GM06990 (cell line): ENCODE results near the gene DIP2B.

Experiments used
- DNase-seq: peaks from one replicate; pipeline ENCODE4 v3.0.0-alpha.2; 2011; ENCODE audit not compliant: insufficient read length; ENCODE audit errors: extremely low read depth
- H3K27me3 ChIP-seq: replicated peaks from 2 replicates; pipeline ENCODE4 v1.6.0; 2011; ENCODE audit warnings: low read length; ENCODE audit not compliant: control insufficient read depth, insufficient read depth
- H3K36me3 ChIP-seq: 2 replicates; pipeline ENCODE4 v1.5.1; 2011; ENCODE audit warnings: low read length; ENCODE audit not compliant: control insufficient read depth, insufficient read depth
- H3K4me3 ChIP-seq: replicated peaks from 2 replicates; pipeline ENCODE4 v1.5.1; 2011; ENCODE audit warnings: low read depth, mild to moderate bottlenecking, control low read depth, low read length
- TF ChIP-seq, protein P1 (sequence below): IDR thresholded peaks from 2 replicates; pipeline ENCODE4 v1.5.1; 2011; ENCODE audit warnings: low read length, control low read depth, mild to moderate bottlenecking, inconsistent platforms; ENCODE audit not compliant: insufficient read depth, poor library complexity, severe bottlenecking

DIP2B gene

DNA sequence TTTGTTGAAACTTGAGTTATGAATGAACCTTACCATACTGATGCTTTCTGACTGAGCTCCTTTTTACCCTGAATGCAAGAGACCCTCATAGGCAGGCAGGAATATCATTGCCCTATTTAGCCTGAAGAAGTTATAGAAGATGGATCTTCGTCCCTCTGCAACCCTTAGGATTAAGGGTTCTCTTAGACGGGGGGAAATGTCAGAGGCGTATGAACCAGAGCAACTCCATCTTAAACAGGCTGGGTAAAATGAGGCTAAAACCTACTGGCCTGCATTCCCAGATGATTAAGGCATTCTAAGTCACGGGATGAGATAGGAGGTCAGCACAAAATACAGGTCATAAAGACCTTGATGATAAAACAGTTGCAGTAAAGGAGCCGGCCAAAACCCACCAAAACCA, 266.6 kb downstream of the DIP2B start:
- no peak for DNase-seq
- Histone ChIP-seq H3K4me3 (no peak overlapping the region), H3K27me3 (no peaks in the 10 kb centered on the region), H3K36me3 (no peaks in the 10 kb centered on the region; the same call in 1 of the 2 replicates)
- TF ChIP-seq, protein P1, sequence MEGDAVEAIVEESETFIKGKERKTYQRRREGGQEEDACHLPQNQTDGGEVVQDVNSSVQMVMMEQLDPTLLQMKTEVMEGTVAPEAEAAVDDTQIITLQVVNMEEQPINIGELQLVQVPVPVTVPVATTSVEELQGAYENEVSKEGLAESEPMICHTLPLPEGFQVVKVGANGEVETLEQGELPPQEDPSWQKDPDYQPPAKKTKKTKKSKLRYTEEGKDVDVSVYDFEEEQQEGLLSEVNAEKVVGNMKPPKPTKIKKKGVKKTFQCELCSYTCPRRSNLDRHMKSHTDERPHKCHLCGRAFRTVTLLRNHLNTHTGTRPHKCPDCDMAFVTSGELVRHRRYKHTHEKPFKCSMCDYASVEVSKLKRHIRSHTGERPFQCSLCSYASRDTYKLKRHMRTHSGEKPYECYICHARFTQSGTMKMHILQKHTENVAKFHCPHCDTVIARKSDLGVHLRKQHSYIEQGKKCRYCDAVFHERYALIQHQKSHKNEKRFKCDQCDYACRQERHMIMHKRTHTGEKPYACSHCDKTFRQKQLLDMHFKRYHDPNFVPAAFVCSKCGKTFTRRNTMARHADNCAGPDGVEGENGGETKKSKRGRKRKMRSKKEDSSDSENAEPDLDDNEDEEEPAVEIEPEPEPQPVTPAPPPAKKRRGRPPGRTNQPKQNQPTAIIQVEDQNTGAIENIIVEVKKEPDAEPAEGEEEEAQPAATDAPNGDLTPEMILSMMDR = no peak

DNA sequence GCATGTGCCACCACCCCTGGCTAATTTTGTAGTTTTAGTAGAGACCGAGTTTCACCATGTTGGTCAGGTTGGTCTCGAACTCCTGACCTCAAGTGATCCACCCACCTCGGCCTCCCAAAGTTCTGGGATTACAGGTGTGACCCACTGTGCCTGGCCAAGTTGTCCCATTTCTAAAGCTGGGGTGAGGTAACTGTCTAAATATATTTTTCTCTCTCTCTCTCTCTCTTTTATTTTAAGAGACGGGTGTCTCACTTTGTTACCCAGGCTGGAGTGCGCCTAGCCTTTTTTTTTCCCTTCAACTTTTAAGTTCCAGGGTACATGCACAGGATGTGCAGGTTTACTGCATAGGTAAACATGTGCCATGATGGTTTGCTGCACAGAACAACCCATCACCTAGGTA, 267.7 kb downstream of the DIP2B start:
- no peaks in the 10 kb centered on the region; the same call in 1 of the 2 replicates for H3K36me3 ChIP-seq
- TF ChIP-seq, protein P1 = no peak
- no peak overlapping the region for H3K4me3 ChIP-seq
- DNase-seq = no peak
- H3K27me3 ChIP-seq = no peaks in the 10 kb centered on the region

DNA sequence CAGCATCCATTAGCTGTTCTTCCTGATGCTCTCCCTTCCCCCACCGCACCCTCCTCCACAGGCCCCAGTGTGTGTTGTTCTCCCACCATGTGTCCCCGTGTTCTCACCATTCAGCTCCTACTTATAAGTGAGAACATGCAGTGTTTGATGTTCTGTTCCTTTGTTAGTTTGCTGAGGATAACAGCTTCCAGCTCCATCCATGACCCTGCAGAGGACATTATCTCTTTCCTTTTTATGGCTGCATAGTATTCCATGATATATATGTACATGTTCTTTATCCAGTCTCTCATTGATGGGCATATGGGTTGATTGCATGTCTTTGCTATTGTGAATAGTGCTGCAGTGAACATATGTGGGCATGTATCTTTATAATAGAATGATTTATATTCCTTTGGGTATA, 268.1 kb downstream of the DIP2B start:
- TF ChIP-seq, protein P1 = no peak
- no peak for DNase-seq
- H3K4me3 ChIP-seq = no peak overlapping the region

DNA sequence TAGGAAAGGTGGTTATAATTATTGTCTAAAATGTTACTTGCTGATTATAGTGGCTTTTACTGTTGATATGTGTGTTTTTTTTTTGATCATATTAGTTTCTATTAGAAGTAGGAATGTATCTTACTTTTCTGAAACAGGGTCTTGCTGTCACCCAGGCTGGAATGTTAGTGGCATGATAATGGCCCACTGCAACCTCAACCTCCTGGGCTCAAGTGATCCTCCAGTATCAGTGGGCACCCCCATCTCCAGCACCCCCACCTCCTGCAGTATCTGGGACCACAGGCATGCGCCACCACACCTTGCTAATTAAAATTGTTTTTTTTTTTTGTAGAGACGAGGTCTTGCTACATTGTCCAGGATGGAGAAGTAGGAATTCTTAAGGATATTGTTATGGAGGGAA, 270.5 kb downstream of the DIP2B start:
- DNase-seq = no peak
- TF ChIP-seq, protein P1 = no peak

More for the DNA sequence above, 268.1 kb downstream of the DIP2B start:
- H3K36me3 ChIP-seq = no peaks in the 10 kb centered on the region; the same call in 1 of the 2 replicates
- H3K27me3 ChIP-seq = no peaks in the 10 kb centered on the region

DNA sequence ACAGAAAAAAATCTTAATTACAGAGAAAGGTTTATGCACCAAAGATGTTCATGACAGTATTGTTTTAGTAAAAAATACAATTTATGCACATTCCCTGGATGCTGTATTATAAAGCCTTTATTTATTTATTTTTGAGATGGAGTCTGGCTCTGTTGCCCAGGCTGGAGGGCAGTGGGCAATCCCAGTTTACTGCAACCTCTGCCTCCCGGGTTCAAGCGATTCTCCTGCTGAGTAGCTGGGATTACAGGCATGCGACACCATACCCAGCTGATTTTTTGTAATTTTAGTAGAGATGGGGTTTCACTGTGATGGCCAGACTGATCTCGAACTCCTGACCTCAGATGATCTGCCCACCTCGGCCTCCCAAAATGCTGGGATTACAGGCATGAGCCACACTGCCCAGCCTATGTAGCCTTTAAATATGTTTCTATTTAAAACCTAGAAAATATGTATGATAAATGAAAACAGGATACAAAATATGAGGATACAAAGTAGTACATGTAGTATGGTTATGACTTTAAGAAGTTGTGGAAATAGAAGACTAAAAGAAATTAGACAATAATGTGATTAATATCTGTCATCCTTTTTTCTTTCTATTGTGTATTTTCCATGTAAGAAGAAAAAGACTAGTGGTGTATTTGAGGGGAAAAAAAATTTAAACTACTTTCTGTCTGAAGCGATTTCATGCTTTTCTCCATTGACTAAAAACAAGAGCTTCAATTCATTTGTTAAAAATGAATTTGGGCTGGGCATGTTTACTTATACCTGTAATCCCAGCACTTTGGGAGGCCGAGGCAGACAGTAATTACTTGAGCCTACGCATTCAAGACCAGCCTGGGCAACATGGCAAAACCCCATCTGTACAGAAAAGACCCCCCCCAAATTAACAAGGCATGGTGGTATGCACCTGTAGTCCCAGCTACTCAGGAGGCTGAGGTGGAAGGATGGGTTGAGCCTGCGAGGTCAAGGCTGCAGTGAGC, 272.3 kb downstream of the DIP2B start:
- no peak overlapping the region for H3K4me3 ChIP-seq
- DNase-seq = no peak
- TF ChIP-seq, protein P1 = no peak
- no peaks in the 10 kb centered on the region for H3K27me3 ChIP-seq
- H3K36me3 ChIP-seq = no peaks in the 10 kb centered on the region; the same call in none of the 2 replicates

More for the DNA sequence above, 270.5 kb downstream of the DIP2B start:
- H3K27me3 ChIP-seq = no peaks in the 10 kb centered on the region
- no peak overlapping the region for H3K4me3 ChIP-seq
- H3K36me3 ChIP-seq = no peaks in the 10 kb centered on the region; the same call in 1 of the 2 replicates
